ENCODE results near the gene HSD17B13. TPM values are rescaled to one million over a fixed set of nuclear protein-coding genes. Genes with fewer than 3 reads are reported as not detected.

Gene HSD17B13
- total and polyA plus RNA-seq, 2 experiments from 2014 or later = 0.15 TPM; not detected in 1

GRCh38 chr4:87360338-87360935, 37.8 kb upstream of the HSD17B13 start:
- no peak overlapping the region for H3K27ac ChIP-seq (ENCODE audit: low read depth)

More at GRCh38 chr4:87360338-87360935, 37.8 kb upstream of the HSD17B13 start:
- Histone ChIP-seq H3K4me3 (no peak overlapping the region), H3K36me3 (ENCODE audit: insufficient read depth) (no peaks in the 10 kb centered on the region), H3K4me1 (ENCODE audit: insufficient read depth) (peaks cover 21% of the 10 kb centered on the region), H3K79me2 (replicated peaks; ENCODE audit: insufficient read depth) (no peaks in the 10 kb centered on the region), H3K27me3 (ENCODE audit: insufficient read depth) (no peaks in the 10 kb centered on the region), H3F3A (replicated peaks; ENCODE audit: low read depth) (no peaks in the 10 kb centered on the region), H2AFZ (no peak overlapping the region), H3K4me2 (no peak overlapping the region), H4K20me1 (replicated peaks; ENCODE audit: insufficient read depth) (no peaks in the 10 kb centered on the region), H3K9me2 (ENCODE audit: insufficient read depth) (no peaks in the 10 kb centered on the region)
- Mint-ChIP-seq H3K4me1 (peaks cover 16% of the 10 kb centered on the region; the same call in 2 of the 3 replicates), H3K36me3 (ENCODE audit: low read depth) (peaks cover 4% of the 10 kb centered on the region), H3K27me3 (ENCODE audit: insufficient read depth, low read depth, poor library complexity) (peaks cover 4% of the 10 kb centered on the region), H3K27ac (no peak overlapping the region), H3K9me3 (no peaks in the 10 kb centered on the region), H3K4me3 (no peak overlapping the region)
- DNase-seq (ENCODE audit: low spot score) (no peak), ATAC-seq (no peak)
- TF ChIP-seq EZH2phosphoT487 (IDR thresholded peaks at IDR 0.05; ENCODE audit: unreplicated experiment) = no peak
- TF ChIP-seq ETS1 (IDR thresholded peaks at IDR 0.05) = no peak
- TF ChIP-seq STAT1 (IDR thresholded peaks at IDR 0.05; ENCODE audit: unreplicated experiment) = no peak
- no peak for TF ChIP-seq NANOG (IDR thresholded peaks at IDR 0.05; ENCODE audit: borderline replicate concordance)
- TF ChIP-seq JUNB (IDR thresholded peaks at IDR 0.05; ENCODE audit: unreplicated experiment) = no peak
- TF ChIP-seq, protein P1, sequence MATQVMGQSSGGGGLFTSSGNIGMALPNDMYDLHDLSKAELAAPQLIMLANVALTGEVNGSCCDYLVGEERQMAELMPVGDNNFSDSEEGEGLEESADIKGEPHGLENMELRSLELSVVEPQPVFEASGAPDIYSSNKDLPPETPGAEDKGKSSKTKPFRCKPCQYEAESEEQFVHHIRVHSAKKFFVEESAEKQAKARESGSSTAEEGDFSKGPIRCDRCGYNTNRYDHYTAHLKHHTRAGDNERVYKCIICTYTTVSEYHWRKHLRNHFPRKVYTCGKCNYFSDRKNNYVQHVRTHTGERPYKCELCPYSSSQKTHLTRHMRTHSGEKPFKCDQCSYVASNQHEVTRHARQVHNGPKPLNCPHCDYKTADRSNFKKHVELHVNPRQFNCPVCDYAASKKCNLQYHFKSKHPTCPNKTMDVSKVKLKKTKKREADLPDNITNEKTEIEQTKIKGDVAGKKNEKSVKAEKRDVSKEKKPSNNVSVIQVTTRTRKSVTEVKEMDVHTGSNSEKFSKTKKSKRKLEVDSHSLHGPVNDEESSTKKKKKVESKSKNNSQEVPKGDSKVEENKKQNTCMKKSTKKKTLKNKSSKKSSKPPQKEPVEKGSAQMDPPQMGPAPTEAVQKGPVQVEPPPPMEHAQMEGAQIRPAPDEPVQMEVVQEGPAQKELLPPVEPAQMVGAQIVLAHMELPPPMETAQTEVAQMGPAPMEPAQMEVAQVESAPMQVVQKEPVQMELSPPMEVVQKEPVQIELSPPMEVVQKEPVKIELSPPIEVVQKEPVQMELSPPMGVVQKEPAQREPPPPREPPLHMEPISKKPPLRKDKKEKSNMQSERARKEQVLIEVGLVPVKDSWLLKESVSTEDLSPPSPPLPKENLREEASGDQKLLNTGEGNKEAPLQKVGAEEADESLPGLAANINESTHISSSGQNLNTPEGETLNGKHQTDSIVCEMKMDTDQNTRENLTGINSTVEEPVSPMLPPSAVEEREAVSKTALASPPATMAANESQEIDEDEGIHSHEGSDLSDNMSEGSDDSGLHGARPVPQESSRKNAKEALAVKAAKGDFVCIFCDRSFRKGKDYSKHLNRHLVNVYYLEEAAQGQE (IDR thresholded peaks at IDR 0.05; ENCODE audit: unreplicated experiment) = no peak
- no peak for TF ChIP-seq POLR2AphosphoS5 (IDR thresholded peaks at IDR 0.05; ENCODE audit: low read depth)
- no peak for TF ChIP-seq ZNF114 (CRISPR knock-in tag; IDR thresholded peaks at IDR 0.05)
- no peak for TF ChIP-seq ZNF462 (CRISPR knock-in tag; IDR thresholded peaks at IDR 0.05)
- no peak for TF ChIP-seq ZNF331 (CRISPR knock-in tag; IDR thresholded peaks at IDR 0.05; ENCODE audit: low read depth)
- TF ChIP-seq, protein P2, sequence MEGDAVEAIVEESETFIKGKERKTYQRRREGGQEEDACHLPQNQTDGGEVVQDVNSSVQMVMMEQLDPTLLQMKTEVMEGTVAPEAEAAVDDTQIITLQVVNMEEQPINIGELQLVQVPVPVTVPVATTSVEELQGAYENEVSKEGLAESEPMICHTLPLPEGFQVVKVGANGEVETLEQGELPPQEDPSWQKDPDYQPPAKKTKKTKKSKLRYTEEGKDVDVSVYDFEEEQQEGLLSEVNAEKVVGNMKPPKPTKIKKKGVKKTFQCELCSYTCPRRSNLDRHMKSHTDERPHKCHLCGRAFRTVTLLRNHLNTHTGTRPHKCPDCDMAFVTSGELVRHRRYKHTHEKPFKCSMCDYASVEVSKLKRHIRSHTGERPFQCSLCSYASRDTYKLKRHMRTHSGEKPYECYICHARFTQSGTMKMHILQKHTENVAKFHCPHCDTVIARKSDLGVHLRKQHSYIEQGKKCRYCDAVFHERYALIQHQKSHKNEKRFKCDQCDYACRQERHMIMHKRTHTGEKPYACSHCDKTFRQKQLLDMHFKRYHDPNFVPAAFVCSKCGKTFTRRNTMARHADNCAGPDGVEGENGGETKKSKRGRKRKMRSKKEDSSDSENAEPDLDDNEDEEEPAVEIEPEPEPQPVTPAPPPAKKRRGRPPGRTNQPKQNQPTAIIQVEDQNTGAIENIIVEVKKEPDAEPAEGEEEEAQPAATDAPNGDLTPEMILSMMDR (conservative IDR thresholded peaks at IDR 0.05; ENCODE audit: low read depth in 2 of 2) = no peak
- no peak for TF ChIP-seq CREB1 (CRISPR knock-in tag; IDR thresholded peaks at IDR 0.05; ENCODE audit: low read depth)
- TF ChIP-seq EZH2 (IDR thresholded peaks at IDR 0.05; ENCODE audit: low read depth, unreplicated experiment) = no peak
